Measurements from ENCODE around the gene SESN3.

GRCh38 chr11:95212609-95213008, 18.4 kb downstream of the SESN3 start:
- TF ChIP-seq TAF1 (IDR thresholded peaks at IDR 0.05; ENCODE audit: low read depth, low read length): no peak
- no peak for TF ChIP-seq POLR2A (IDR thresholded peaks at IDR 0.05; ENCODE audit: low read depth, low read length)
- no peak for TF ChIP-seq POU2F2 (IDR thresholded peaks at IDR 0.05; ENCODE audit: low read depth, low read length)
- TF ChIP-seq POLR2AphosphoS5 (IDR thresholded peaks at IDR 0.05; ENCODE audit: low read depth, low read length): no peak
- TF ChIP-seq PAX5 (IDR thresholded peaks at IDR 0.05; ENCODE audit: insufficient read depth, low read length, severe bottlenecking): no peak

All from GM12891 (cell line).